ENCODE measurements around the gene ZCWPW1.

GRCh38 chr7:100446040-100446439 lies 17.5 kb upstream of the ZCWPW1 start:
- TF ChIP-seq CTCF (IDR thresholded peaks at IDR 0.05) (no peak), POLR2A (IDR thresholded peaks at IDR 0.05) (no peak)
